HL-60 (cell line): ENCODE measurements around the gene TTC28.

Source experiments
- POLR2AphosphoS5 ChIP-seq: IDR thresholded peaks from 2 replicates; pipeline ENCODE4 v1.6.1; 2012; ENCODE audit warnings: low read depth
- TF ChIP-seq, protein P1 (sequence below): IDR thresholded peaks from one replicate; pipeline ENCODE4 v1.5.1; 2011; ENCODE audit warnings: low read length, control low read depth, inconsistent platforms; ENCODE audit not compliant: insufficient read depth

DNA sequence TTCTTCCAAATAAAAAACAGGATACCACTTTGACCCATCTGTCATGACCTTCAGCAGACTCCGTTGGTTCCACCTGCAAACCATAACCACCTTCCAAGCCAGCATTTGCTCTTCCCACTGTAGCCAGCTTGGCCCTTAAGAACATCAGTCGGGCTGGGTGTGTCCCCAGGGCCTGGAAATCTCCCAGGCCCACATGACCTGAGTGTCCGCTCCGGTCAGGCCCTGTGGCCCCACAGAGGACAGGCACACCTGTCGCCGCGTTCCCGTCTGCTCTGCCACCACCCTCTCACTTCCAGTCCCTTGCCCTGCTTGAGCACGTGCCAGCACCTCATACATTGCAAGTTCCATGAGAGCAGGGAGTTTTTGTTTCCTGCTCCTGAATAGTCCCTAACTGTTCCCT is 694.9 kb downstream of the TTC28 start:
- TF ChIP-seq, protein P1, sequence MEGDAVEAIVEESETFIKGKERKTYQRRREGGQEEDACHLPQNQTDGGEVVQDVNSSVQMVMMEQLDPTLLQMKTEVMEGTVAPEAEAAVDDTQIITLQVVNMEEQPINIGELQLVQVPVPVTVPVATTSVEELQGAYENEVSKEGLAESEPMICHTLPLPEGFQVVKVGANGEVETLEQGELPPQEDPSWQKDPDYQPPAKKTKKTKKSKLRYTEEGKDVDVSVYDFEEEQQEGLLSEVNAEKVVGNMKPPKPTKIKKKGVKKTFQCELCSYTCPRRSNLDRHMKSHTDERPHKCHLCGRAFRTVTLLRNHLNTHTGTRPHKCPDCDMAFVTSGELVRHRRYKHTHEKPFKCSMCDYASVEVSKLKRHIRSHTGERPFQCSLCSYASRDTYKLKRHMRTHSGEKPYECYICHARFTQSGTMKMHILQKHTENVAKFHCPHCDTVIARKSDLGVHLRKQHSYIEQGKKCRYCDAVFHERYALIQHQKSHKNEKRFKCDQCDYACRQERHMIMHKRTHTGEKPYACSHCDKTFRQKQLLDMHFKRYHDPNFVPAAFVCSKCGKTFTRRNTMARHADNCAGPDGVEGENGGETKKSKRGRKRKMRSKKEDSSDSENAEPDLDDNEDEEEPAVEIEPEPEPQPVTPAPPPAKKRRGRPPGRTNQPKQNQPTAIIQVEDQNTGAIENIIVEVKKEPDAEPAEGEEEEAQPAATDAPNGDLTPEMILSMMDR: no peak
- no peak for TF ChIP-seq POLR2AphosphoS5
